GM12878 (cell line): ENCODE results near the gene C19orf81. TPM values are rescaled to one million over a fixed set of nuclear protein-coding genes. Genes with fewer than 3 reads are reported as not detected.

ENCODE experiments used
- ATAC-seq: fragments of 200-7000 bp; cut with Tn5 transposase; 3 replicates; pipeline ENCODE4 v1.9.1; 2020; ENCODE audit warnings: mild to moderate bottlenecking, moderate library complexity
- BruUV-seq: library from RNA; stranded (reverse); fragments of 400-500 nt; replicated peaks from 2 replicates; lab custom pipeline; 2021; lab: Mats Ljungman, UMichigan
- CTCF ChIA-PET: fragments of 300-600 bp; sonication (Branson Sonifier 250); formaldehyde crosslinking; extraction: SDS; loops from one replicate; lab custom pipeline; 2021; ENCODE audit warnings: inconsistent platforms; lab: Yijun Ruan, JAX
- POLR2A ChIA-PET: fragments of 350-600 bp; formaldehyde crosslinking; extraction: SDS; loops from one replicate; lab custom pipeline; 2021; ENCODE audit warnings: inconsistent platforms; lab: Charles Lee
- RAD21 ChIA-PET: fragments of 300-600 bp; sonication (Branson Sonifier 250); formaldehyde crosslinking; loops from one replicate; lab custom pipeline; 2023; ENCODE audit warnings: antibody characterized with exemption; ENCODE audit not compliant: unreplicated experiment; lab: Charles Lee
- SMC1A ChIA-PET: fragments of 300-600 bp; sonication (Branson Sonifier 250); formaldehyde crosslinking; loops from one replicate; lab custom pipeline; 2023; ENCODE audit not compliant: unreplicated experiment, uncharacterized antibody; lab: Charles Lee
- DNase-seq: peaks from one replicate; pipeline ENCODE4 v3.0.0-alpha.2; 2011; ENCODE audit warnings: low read depth, low spot score
- FAIRE-seq: peaks from 3 replicates; lab custom pipeline; 2011; peaks lifted over from hg19 to GRCh38; lab: Jason Lieb, UNC
- H2AFZ ChIP-seq: 2 replicates; pipeline ENCODE4 v1.6.0; 2011; ENCODE audit warnings: low read depth, low read length, control low read depth; ENCODE audit not compliant: control insufficient read depth
- H3K27ac ChIP-seq: 2 replicates; pipeline ENCODE4 v1.5.1; 2011; ENCODE audit warnings: control low read depth; ENCODE audit not compliant: control insufficient read depth, insufficient read depth
- H3K27me3 ChIP-seq, 2 experiments: replicated peaks in 1 of 2; 2 replicates each; pipeline versions ENCODE4 v1.6.0 to v1.6.1; 2011; ENCODE audit warnings: low read length in 1 of 2; ENCODE audit not compliant: control insufficient read depth in 2 of 2, insufficient read depth in 2 of 2
- H3K36me3 ChIP-seq, 2 experiments: 2 replicates each; pipeline ENCODE4 v1.5.1; 2011; ENCODE audit warnings: low read length in 1 of 2; ENCODE audit not compliant: control insufficient read depth in 2 of 2, insufficient read depth in 2 of 2
- H3K4me1 ChIP-seq: 2 replicates; pipeline ENCODE4 v1.6.1; 2011; ENCODE audit warnings: mild to moderate bottlenecking, low read length, moderate library complexity, mixed read lengths; ENCODE audit not compliant: control insufficient read depth, insufficient read depth
- H3K4me2 ChIP-seq: 2 replicates; pipeline ENCODE4 v1.6.0; 2011; ENCODE audit warnings: control low read depth; ENCODE audit not compliant: control insufficient read depth, insufficient read depth
- H3K4me3 ChIP-seq: fragments of 200-600 bp; sonication (generic); 2 replicates; pipeline ENCODE4 v1.5.1; 2016
- H3K79me2 ChIP-seq: 2 replicates; pipeline ENCODE4 v1.6.0; 2011; ENCODE audit warnings: low read length; ENCODE audit not compliant: control insufficient read depth, insufficient read depth
- H3K9ac ChIP-seq: 2 replicates; pipeline ENCODE4 v1.8.0; 2011; ENCODE audit warnings: low read length, control low read depth, mixed read lengths; ENCODE audit not compliant: control insufficient read depth, insufficient read depth
- H3K9me3 ChIP-seq: replicated peaks from 3 replicates; pipeline ENCODE4 v1.5.1; 2011; ENCODE audit warnings: mild to moderate bottlenecking, low read length; ENCODE audit not compliant: control insufficient read depth, insufficient read depth
- H4K20me1 ChIP-seq: 2 replicates; pipeline ENCODE4 v1.6.0; 2011; ENCODE audit not compliant: control insufficient read depth, insufficient read depth
- BCL11A ChIP-seq: IDR thresholded peaks from 2 replicates; pipeline ENCODE4 v1.6.1; 2011; ENCODE audit warnings: low read depth, low read length
- EGR1 ChIP-seq, 2 experiments: IDR thresholded peaks; 1 replicate in 1 of 2; 2 replicates in 1 of 2; pipeline ENCODE4 v1.6.1; 2011 to 2012; ENCODE audit warnings: low read depth in 2 of 2, low read length in 2 of 2, borderline replicate concordance in 1 of 2, mild to moderate bottlenecking in 1 of 2, moderate library complexity in 1 of 2
- HDGF ChIP-seq: fragments of 450-650 bp; IDR thresholded peaks from 2 replicates; pipeline ENCODE4 v1.6.1; 2016; ENCODE audit warnings: antibody characterized with exemption
- IKZF1 ChIP-seq: fragments of 450-650 bp; conservative IDR thresholded peaks from 2 replicates; pipeline ENCODE4 v1.6.1; 2017; ENCODE audit warnings: antibody characterized with exemption, mild to moderate bottlenecking
- MYC ChIP-seq: IDR thresholded peaks from 2 replicates; pipeline ENCODE4 v1.6.1; 2011; ENCODE audit warnings: mild to moderate bottlenecking, low read length, moderate library complexity, inconsistent platforms; ENCODE audit not compliant: insufficient read depth, insufficient replicate concordance, insufficient read length, severe bottlenecking
- NBN ChIP-seq: fragments of 450-650 bp; IDR thresholded peaks from 2 replicates; pipeline ENCODE4 v1.6.1; 2016
- RB1 ChIP-seq: fragments of 450-650 bp; formaldehyde crosslinking; IDR thresholded peaks from 2 replicates; pipeline ENCODE4 v1.6.1; 2017; ENCODE audit warnings: mild to moderate bottlenecking, borderline replicate concordance
- SMAD1 ChIP-seq: fragments of 450-650 bp; IDR thresholded peaks from 2 replicates; pipeline ENCODE4 v1.6.1; 2018; ENCODE audit warnings: mild to moderate bottlenecking, low read depth; ENCODE audit not compliant: partially characterized antibody
- TARDBP ChIP-seq: IDR thresholded peaks from 2 replicates; pipeline ENCODE4 v1.6.1; 2016; ENCODE audit warnings: borderline replicate concordance
- ZNF217 ChIP-seq: fragments of 450-650 bp; IDR thresholded peaks from 2 replicates; pipeline ENCODE4 v1.6.1; 2017; ENCODE audit warnings: antibody characterized with exemption, mild to moderate bottlenecking
- WGBS: methylation state at CpG from one replicate; pipeline ENCODE4 v1.1.6; 2016; ENCODE audit warnings: low lambda C conversion rate; ENCODE audit not compliant: insufficient replicate concordance, insufficient coverage; ENCODE audit errors: missing lambda C conversion rate; 5-methylcytosine and 5-hydroxymethylcytosine counted together
- in situ Hi-C: fragments of 300-500 bp; cut with MboI; formaldehyde crosslinking; loops from 9 replicates; pipeline ENCODE4 v1.14.3; 2018; ENCODE audit warnings: mixed read lengths
- intact Hi-C: fragments of 100-400 bp; cut with micrococcal nuclease; formaldehyde crosslinking; loops from one replicate; pipeline ENCODE4 v1.14.2; 2022; ENCODE audit not compliant: unreplicated experiment
- polyA plus RNA-seq, 11 experiments: library from polyadenylated mRNA; depleted of rRNA in 4 of 11; unstranded in 6 of 11; stranded (reverse) in 5 of 11; fragments of >200 nt; fragmentation: Nextera tagmentation in 4 of 11; fragmentation: Illumina TruSeq in 1 of 11; extraction: Ambion mirVana in 4 of 11; extraction: Trizol in 1 of 11; gene quantifications; 1 replicate in 1 of 11; 2 replicates in 10 of 11; pipeline versions ENCODE4 v1.2.1 to v1.2.3, GENCODE V29; 2011 to 2016; ENCODE audit warnings: inconsistent platforms in 2 of 11, missing spikeins in 2 of 11, low read depth in 1 of 11
- total RNA-seq, 4 experiments: library from RNA; depleted of rRNA in 3 of 4; stranded (reverse); fragments of >200 nt in 3 of 4; fragmentation: Illumina TruSeq in 1 of 4; extraction: Trizol in 1 of 4; gene quantifications; 2 replicates each; pipeline versions ENCODE4 v1.2.1 to v1.2.3, GENCODE V29; 2013 to 2021
- TF ChIP-seq, protein P1 (sequence below): fragments of 450-650 bp; IDR thresholded peaks from 2 replicates; pipeline ENCODE4 v1.6.1; 2017; ENCODE audit warnings: mild to moderate bottlenecking, moderate library complexity
- TF ChIP-seq, protein P2 (sequence below): fragments of 150-350 bp; IDR thresholded peaks from 2 replicates; pipeline ENCODE4 v1.6.1; 2016; ENCODE audit warnings: low read depth, low read length

The C19orf81 gene
- total and polyA plus RNA-seq, 10 of the 15 experiments (the other 5 are each of a cell fraction or from before 2014, with no cell fraction given): 0.69 TPM; not detected in 9

DNA sequence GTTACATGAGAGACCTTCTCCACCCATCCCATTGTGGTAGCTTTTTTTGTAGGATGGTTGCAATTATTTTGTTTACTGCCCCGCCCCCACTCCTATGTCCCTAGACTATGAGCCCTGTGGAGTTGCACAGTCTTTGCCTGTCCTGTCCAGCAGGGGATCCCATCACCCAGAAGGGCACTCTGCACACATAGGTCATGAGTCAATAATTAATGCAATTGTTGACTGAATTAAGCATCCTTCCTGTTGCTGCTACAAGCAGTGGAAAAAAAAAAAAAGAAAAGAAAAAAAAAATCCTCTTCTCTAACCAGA lies 14.2 kb downstream of the C19orf81 start:
- H3K4me2 ChIP-seq: no peak overlapping the region
- BruUV-seq: no TSS peak
- H4K20me1 ChIP-seq: no peaks in the 10 kb centered on the region
- H3K27ac ChIP-seq: no peak overlapping the region
- CTCF ChIA-PET: no interaction called here
- ATAC-seq (no peak; the same call in 2 of the 3 replicates), DNase-seq (no peak), FAIRE-seq (no peak)
- RAD21 ChIA-PET: interaction anchor here (0.9 kb wide), 1 partner anchor 16 kb away, joined by 3 read pairs; no protein-coding TSS in a partner anchor
- SMC1A ChIA-PET: no interaction called here
- no peaks in the 10 kb centered on the region for H3K4me1 ChIP-seq
- in situ Hi-C loops (no loop called here), intact Hi-C loops (no loop called here)
- WGBS: 0% methylated on average over 1 of the region's 1 CpG
- POLR2A ChIA-PET: no interaction called here
- H2AFZ ChIP-seq: no peak overlapping the region
- no peak overlapping the region for H3K9ac ChIP-seq
- H3K36me3 ChIP-seq: no peaks in the 10 kb centered on the region
- no peaks in the 10 kb centered on the region; the same call in 2 of the 3 replicates for H3K9me3 ChIP-seq
- TF ChIP-seq MYC (no peak), HDGF (no peak), BCL11A (no peak), NBN (no peak), ZNF217 (no peak), RB1 (no peak), TARDBP (no peak), IKZF1 (no peak), EGR1 (IDR thresholded peaks at IDR 0.05; ENCODE audit: borderline replicate concordance in 1 of 2, low read depth in 2 of 2, low read length in 2 of 2) (no peak), SMAD1 (no peak)
- TF ChIP-seq, protein P1, sequence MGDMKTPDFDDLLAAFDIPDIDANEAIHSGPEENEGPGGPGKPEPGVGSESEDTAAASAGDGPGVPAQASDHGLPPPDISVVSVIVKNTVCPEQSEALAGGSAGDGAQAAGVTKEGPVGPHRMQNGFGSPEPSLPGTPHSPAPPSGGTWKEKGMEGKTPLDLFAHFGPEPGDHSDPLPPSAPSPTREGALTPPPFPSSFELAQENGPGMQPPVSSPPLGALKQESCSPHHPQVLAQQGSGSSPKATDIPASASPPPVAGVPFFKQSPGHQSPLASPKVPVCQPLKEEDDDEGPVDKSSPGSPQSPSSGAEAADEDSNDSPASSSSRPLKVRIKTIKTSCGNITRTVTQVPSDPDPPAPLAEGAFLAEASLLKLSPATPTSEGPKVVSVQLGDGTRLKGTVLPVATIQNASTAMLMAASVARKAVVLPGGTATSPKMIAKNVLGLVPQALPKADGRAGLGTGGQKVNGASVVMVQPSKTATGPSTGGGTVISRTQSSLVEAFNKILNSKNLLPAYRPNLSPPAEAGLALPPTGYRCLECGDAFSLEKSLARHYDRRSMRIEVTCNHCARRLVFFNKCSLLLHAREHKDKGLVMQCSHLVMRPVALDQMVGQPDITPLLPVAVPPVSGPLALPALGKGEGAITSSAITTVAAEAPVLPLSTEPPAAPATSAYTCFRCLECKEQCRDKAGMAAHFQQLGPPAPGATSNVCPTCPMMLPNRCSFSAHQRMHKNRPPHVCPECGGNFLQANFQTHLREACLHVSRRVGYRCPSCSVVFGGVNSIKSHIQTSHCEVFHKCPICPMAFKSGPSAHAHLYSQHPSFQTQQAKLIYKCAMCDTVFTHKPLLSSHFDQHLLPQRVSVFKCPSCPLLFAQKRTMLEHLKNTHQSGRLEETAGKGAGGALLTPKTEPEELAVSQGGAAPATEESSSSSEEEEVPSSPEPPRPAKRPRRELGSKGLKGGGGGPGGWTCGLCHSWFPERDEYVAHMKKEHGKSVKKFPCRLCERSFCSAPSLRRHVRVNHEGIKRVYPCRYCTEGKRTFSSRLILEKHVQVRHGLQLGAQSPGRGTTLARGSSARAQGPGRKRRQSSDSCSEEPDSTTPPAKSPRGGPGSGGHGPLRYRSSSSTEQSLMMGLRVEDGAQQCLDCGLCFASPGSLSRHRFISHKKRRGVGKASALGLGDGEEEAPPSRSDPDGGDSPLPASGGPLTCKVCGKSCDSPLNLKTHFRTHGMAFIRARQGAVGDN: no peak
- TF ChIP-seq, protein P2, sequence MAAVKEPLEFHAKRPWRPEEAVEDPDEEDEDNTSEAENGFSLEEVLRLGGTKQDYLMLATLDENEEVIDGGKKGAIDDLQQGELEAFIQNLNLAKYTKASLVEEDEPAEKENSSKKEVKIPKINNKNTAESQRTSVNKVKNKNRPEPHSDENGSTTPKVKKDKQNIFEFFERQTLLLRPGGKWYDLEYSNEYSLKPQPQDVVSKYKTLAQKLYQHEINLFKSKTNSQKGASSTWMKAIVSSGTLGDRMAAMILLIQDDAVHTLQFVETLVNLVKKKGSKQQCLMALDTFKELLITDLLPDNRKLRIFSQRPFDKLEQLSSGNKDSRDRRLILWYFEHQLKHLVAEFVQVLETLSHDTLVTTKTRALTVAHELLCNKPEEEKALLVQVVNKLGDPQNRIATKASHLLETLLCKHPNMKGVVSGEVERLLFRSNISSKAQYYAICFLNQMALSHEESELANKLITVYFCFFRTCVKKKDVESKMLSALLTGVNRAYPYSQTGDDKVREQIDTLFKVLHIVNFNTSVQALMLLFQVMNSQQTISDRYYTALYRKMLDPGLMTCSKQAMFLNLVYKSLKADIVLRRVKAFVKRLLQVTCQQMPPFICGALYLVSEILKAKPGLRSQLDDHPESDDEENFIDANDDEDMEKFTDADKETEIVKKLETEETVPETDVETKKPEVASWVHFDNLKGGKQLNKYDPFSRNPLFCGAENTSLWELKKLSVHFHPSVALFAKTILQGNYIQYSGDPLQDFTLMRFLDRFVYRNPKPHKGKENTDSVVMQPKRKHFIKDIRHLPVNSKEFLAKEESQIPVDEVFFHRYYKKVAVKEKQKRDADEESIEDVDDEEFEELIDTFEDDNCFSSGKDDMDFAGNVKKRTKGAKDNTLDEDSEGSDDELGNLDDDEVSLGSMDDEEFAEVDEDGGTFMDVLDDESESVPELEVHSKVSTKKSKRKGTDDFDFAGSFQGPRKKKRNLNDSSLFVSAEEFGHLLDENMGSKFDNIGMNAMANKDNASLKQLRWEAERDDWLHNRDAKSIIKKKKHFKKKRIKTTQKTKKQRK: no peak
- H3K27me3 ChIP-seq: no peaks in the 10 kb centered on the region
- no peaks in the 10 kb centered on the region for H3K79me2 ChIP-seq
- no peak overlapping the region for H3K4me3 ChIP-seq
